Measurements from ENCODE around the gene ZSCAN16. TPM values are rescaled to one million over a fixed set of nuclear protein-coding genes. Genes with fewer than 3 reads are reported as not detected.

Gene ZSCAN16
- total and polyA plus RNA-seq, 2 of the 13 experiments (the other 11 are each of a cell fraction or from before 2014, with no cell fraction given), result 5.7 to 12.7 TPM

- TF ChIP-seq MED8 (CRISPR knock-in tag; IDR thresholded peaks at IDR 0.05; ENCODE audit: insufficient replicate concordance) (peak; percentile 36), ZNF224 (CRISPR knock-in tag; IDR thresholded peaks at IDR 0.05) (no peak), ZNF83 (CRISPR knock-in tag; IDR thresholded peaks at IDR 0.05; ENCODE audit: borderline replicate concordance) (peak; percentile 94; the same call in 1 of the 2 replicates), PHF5A (CRISPR knock-in tag; IDR thresholded peaks at IDR 0.05; ENCODE audit: low read depth, unreplicated experiment) (peak; percentile 91), ZNF687 (CRISPR knock-in tag; IDR thresholded peaks at IDR 0.05) (peak; percentile 83), ZBTB39 (CRISPR knock-in tag; IDR thresholded peaks at IDR 0.05) (no peak), TCF12 (IDR thresholded peaks at IDR 0.05) (no peak), TCF12 (CRISPR knock-in tag; IDR thresholded peaks at IDR 0.05) (0 out of 2 replicates have a peak, but pooled peaks have one; percentile 67), PREB (CRISPR knock-in tag; IDR thresholded peaks at IDR 0.05) (no peak), CHD4 (IDR thresholded peaks at IDR 0.05; ENCODE audit: borderline replicate concordance, low read length) (no peak), SOX5 (CRISPR knock-in tag; IDR thresholded peaks at IDR 0.05; ENCODE audit: borderline replicate concordance) (peak; percentile 53; the same call in 1 of the 2 replicates), ZFP36L1 (CRISPR knock-in tag; IDR thresholded peaks at IDR 0.05) (peak; percentile 71; the same call in 1 of the 2 replicates), ELF1 (CRISPR knock-in tag; IDR thresholded peaks at IDR 0.05) (peak; percentile 96), REPIN1 (CRISPR knock-in tag; IDR thresholded peaks at IDR 0.05; ENCODE audit: borderline replicate concordance, low read depth) (peak; percentile 84; the same call in 1 of the 2 replicates), FOXK2 (IDR thresholded peaks at IDR 0.05) (no peak), ZFP90 (CRISPR knock-in tag; IDR thresholded peaks at IDR 0.05; ENCODE audit: borderline replicate concordance) (no peak), POLR2AphosphoS2 (IDR thresholded peaks at IDR 0.05; ENCODE audit: low read depth, low read length) (no peak), FOXK1 (CRISPR knock-in tag; IDR thresholded peaks at IDR 0.05; ENCODE audit: borderline replicate concordance, low read depth) (peak; percentile 85), ZNF264 (CRISPR knock-in tag; IDR thresholded peaks at IDR 0.05) (peak; percentile 82), GFI1 (CRISPR knock-in tag; IDR thresholded peaks at IDR 0.05; ENCODE audit: borderline replicate concordance) (0 out of 2 replicates have a peak, but pooled peaks have one; percentile 34)
Observed at GRCh38 chr6:28124350-28124970, at the start of gene ZSCAN16 (continued).
